C4-2B (cell line): ENCODE data around the gene PIAS1.

Experiments used
- CTCF ChIP-seq: fragments of 450-650 bp; conservative IDR thresholded peaks from 2 replicates; pipeline ENCODE4 v1.5.1; 2017; ENCODE audit warnings: mild to moderate bottlenecking
- ZFX ChIP-seq: fragments of 450-650 bp; IDR thresholded peaks from 2 replicates; pipeline ENCODE4 v1.6.1; 2017

- TF ChIP-seq CTCF (no peak), ZFX (no peak)
Measured at GRCh38 chr15:68100194-68100593, 46.1 kb downstream of the PIAS1 start.
